Aortic smooth muscle cell (primary cell): ENCODE results near the gene EFCAB10. TPM values are rescaled to one million over a fixed set of nuclear protein-coding genes. Genes with fewer than 3 reads are reported as not detected.

ENCODE experiments used
- total RNA-seq: library from RNA; depleted of rRNA; stranded (reverse); fragments of >200 nt; gene quantifications from 2 replicates; pipeline ENCODE4 v1.2.3, GENCODE V29; 2014

EFCAB10 gene, protein sequence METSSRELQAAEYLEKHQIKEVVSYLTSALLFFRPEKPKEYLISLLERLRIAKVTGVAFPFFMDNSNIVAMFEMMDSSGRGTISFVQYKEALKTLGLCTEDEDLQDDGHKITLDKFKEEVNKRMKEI
- total RNA-seq: not detected in 2 replicates

DNA sequence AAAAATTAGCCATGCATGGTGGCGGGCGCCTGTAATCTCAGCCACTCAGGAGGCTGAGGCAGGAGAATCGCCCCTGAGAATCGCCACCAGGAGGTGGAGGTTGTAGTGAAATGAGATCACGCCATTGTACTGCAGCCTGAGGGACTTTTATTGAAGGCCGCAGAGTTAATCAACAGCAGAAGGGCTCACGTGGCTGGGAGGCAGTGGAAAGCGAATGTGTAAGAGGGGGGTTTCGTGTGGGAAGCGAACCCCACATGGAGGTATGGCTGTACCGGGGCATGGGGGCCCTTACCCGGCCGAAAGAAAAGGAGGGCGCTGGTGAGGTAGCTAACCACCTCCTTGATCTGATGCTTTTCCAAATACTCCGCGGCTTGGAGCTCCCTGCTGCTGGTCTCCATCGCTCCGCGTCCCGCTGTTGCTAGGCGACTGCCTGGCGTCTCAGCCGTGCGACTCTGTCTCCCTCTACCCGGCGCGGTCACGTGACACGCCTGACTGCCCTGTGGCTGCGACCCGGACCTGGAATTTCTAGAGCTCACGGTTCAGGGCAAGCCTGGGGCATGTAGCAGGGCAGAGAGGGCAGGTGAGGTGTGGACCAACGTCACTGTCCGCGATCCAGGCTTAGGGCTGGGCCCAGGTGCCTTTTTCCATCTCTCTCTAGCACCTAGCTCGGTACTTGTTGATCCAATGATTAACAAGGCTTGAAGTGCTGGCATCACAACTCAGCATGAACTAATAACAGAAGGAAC, at the start of gene EFCAB10:
TSS of gene EFCAB10 (minus strand) at position 428 of the 746 bp plus-strand sequence. CDS start at position 398, 30 bp downstream.

DNA sequence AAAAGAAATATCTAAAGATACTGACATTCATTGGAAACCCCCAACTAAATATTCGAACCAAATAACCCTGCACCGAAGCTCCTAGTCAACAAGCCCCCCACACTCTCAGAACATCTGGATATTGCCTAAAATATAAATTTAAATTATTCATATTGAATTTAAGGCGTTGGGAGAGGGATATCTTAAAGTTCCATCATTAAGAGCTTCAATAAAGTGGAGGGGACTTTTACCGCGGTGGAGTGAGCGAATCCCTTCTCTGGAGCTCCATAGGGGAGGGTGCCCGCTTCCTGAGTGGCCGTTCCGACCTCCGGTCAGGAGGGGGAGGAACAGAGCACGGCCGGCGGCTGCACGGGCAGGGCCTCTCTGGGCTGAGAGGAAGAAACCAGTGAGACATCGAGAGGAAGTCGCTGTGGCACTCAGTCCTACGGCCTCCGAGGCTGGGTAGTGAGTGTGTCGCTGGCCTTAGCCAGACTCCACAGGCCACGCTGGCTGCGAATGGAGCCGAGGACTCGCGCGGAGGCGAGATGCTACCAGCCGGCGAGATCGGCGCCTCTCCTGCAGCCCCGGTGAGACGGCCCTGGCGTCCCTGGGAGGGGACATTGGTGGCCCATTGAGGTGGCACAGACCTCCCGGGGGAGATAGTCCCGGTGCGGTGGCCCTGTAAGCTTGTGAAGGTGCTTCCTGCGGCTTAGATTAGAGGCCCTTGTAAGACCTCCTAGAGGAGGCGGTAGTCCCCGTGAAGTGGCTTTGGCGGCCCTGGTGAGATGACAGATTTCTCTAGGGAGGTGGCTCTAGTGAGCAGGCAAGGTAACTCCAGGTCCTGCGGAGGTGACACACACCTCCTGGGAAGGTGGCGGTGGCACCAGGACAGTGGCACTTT, 49.3 kb downstream of the EFCAB10 start, which contains the start of gene RINT1:
TSS of gene RINT1 (plus strand) at position 410 of the 880 bp plus-strand sequence. CDS start at position 525, 115 bp downstream.

DNA sequence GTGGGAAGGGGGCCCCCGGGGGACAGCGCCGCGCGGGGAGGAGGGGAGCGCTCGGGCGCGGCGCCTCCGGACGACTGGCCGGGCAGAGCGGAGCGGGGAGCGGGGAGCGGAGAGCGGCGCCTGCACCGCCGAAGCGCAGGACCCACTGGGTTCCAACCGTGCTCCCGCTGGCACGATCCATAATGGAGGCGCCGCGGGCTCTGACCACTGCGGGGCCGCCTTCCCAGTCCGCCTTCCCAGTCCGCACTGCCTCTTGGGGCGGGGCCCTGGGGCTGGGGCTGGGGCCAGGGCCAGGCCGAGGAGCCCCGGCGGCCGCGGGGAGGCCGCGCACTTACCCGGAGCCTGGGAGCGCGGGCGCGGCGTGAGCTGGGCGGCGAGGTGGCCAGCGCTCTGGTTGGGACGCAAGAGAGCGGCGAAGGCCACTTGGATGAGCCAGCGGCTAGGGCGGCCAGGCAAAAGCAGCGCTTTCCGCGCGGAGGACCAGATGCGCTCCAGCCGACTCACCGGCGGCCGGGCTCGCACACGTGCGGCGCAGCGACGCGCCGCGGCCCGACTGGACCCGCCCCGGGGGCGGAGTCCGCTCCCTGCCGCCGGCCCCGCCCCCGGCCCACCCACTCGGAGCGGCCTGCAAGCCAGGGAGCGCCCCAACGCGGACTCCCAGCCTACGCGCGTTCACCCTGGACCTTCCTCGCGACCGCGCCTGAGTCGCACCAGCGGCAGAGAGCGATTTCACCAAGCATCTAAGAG, 59.4 kb downstream of the EFCAB10 start, which contains the start of gene PUS7:
TSS of gene PUS7 (minus strand) at position 555 of the 747 bp plus-strand sequence. CDS start 13,759 bp downstream, outside the sequence.

Other genes starting within 250 kb of the EFCAB10 start
- 42.7 and 47.4 TPM in 2 replicates for gene SRPK2, start 192.6 kb downstream of the EFCAB10 start, total RNA-seq
- 10.6 and 14.9 TPM in 2 replicates for gene PUS7, start 59.2 kb downstream of the EFCAB10 start, total RNA-seq
- gene RINT1, start 49.3 kb downstream of the EFCAB10 start, total RNA-seq: 11.4 and 12.2 TPM in 2 replicates